GM12892 (cell line): ENCODE results near the gene PTPRR.

ENCODE experiments used
- POLR2A ChIP-seq: IDR thresholded peaks from 2 replicates; pipeline ENCODE4 v1.6.1; 2011; ENCODE audit warnings: low read depth, low read length, control low read depth
- POLR2AphosphoS5 ChIP-seq: IDR thresholded peaks from 2 replicates; pipeline ENCODE4 v1.6.1; 2011; ENCODE audit warnings: low read depth, low read length, control low read depth
- TAF1 ChIP-seq: IDR thresholded peaks from 2 replicates; pipeline ENCODE4 v1.6.1; 2011; ENCODE audit warnings: low read depth, mild to moderate bottlenecking, control low read depth, low read length, borderline replicate concordance

DNA sequence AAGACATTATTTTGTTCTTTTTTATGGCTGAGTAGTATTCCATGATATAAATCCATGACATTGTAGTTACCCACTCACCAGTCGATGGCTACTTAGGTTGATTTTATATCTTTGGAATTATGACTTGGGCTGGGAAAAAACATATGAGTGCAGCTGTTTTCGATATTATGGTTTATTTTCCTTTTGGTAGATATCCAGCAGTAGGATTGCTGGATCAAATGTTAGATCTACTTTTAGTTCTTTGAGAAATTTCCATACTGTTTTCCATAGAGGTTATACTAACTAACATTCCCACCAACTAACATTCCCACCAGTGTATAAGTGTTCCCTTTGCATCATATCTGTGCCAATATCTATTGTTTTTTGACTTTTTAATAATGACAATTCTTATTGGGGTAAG lies 29.9 kb upstream of the PTPRR start:
- TF ChIP-seq POLR2AphosphoS5, result no peak
- TF ChIP-seq POLR2A, result no peak
- TF ChIP-seq TAF1, result no peak
